ENCODE results near the gene GPX4. TPM values are rescaled to one million over a fixed set of nuclear protein-coding genes. Genes with fewer than 3 reads are reported as not detected.
A peak's percentile ranks its signal among the peaks of the same experiment; 100 is the strongest.

The GPX4 gene
- total and polyA plus RNA-seq, 2 of the 13 experiments (the other 11 are each of a cell fraction or from before 2014, with no cell fraction given): 535 to 613 TPM

DNA sequence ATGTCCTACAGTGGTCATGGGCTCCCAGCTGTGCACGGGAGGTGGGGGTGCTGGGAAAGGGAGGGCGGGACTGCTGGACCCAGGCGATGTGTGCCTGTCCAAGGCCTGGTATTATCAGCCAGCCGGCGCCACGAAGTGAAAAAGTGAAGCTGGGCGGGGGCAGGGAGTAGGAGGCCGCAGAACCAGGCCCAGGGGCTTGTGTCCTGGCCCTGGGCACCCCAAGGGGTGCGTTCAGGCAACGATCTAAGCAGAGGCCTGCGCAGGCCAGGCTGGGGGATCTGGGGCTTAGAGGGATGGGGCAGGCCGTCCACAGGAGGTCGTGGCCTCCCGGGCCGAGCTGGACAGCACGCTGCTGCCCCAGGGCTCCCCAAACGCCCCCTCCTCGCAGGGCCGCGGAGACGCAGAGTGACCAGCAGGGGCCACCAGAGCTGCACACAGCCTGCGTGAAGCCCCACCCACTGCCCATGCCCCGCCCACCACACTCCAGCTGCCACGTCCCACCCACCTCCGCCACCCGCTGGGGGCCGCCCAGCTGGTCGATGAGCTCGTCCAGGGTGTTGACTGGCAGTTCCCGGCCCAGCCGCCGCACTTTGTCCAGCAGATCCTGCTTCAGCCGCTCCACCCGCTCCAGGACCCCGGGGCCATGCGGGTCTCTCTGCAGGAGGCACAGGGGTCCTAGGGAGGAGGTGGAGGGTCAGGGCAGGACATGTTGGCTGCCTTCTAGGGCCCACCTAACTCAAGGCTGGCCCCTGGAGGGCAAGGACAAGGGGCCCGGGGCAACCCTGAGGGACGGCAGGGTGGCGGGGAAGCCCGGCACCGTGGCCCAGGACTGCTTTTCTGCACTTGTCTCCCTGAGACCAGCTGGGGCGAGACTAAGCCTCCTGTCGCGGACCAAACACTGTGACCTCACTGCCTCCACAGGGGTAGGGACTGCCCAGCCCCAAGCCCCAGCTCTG, 9.5 kb downstream of the GPX4 start (continued):
- TF ChIP-seq ZNF33A (CRISPR knock-in tag; IDR thresholded peaks at IDR 0.05; ENCODE audit: borderline replicate concordance) (no peak), FOXC1 (CRISPR knock-in tag; IDR thresholded peaks at IDR 0.05; ENCODE audit: borderline replicate concordance) (peak; percentile 86), ZNF124 (CRISPR knock-in tag; IDR thresholded peaks at IDR 0.05) (peak; percentile 28; the same call in 1 of the 2 replicates), ARNT2 (CRISPR knock-in tag; IDR thresholded peaks at IDR 0.05; ENCODE audit: low read depth) (no peak), SMARCE1 (IDR thresholded peaks at IDR 0.05; ENCODE audit: borderline replicate concordance) (no peak), KAT7 (CRISPR knock-in tag; IDR thresholded peaks at IDR 0.05; ENCODE audit: borderline replicate concordance) (peak; percentile 87; the same call in 1 of the 2 replicates), CHD2 (IDR thresholded peaks at IDR 0.05; ENCODE audit: low read depth, low read length) (no peak), GATA4 (IDR thresholded peaks at IDR 0.05; ENCODE audit: borderline replicate concordance, low read depth) (no peak), NFYB (CRISPR knock-in tag; IDR thresholded peaks at IDR 0.05) (no peak), DR1 (CRISPR knock-in tag; IDR thresholded peaks at IDR 0.05) (peak; percentile 48; the same call in 1 of the 2 replicates), ZNF781 (CRISPR knock-in tag; IDR thresholded peaks at IDR 0.05; ENCODE audit: borderline replicate concordance, not compliant biosample characterization) (peak; percentile 57)
- TF ChIP-seq, protein P1, sequence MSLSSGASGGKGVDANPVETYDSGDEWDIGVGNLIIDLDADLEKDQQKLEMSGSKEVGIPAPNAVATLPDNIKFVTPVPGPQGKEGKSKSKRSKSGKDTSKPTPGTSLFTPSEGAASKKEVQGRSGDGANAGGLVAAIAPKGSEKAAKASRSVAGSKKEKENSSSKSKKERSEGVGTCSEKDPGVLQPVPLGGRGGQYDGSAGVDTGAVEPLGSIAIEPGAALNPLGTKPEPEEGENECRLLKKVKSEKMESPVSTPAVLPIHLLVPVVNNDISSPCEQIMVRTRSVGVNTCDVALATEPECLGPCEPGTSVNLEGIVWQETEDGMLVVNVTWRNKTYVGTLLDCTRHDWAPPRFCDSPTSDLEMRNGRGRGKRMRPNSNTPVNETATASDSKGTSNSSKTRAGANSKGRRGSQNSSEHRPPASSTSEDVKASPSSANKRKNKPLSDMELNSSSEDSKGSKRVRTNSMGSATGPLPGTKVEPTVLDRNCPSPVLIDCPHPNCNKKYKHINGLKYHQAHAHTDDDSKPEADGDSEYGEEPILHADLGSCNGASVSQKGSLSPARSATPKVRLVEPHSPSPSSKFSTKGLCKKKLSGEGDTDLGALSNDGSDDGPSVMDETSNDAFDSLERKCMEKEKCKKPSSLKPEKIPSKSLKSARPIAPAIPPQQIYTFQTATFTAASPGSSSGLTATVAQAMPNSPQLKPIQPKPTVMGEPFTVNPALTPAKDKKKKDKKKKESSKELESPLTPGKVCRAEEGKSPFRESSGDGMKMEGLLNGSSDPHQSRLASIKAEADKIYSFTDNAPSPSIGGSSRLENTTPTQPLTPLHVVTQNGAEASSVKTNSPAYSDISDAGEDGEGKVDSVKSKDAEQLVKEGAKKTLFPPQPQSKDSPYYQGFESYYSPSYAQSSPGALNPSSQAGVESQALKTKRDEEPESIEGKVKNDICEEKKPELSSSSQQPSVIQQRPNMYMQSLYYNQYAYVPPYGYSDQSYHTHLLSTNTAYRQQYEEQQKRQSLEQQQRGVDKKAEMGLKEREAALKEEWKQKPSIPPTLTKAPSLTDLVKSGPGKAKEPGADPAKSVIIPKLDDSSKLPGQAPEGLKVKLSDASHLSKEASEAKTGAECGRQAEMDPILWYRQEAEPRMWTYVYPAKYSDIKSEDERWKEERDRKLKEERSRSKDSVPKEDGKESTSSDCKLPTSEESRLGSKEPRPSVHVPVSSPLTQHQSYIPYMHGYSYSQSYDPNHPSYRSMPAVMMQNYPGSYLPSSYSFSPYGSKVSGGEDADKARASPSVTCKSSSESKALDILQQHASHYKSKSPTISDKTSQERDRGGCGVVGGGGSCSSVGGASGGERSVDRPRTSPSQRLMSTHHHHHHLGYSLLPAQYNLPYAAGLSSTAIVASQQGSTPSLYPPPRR (CRISPR knock-in tag; IDR thresholded peaks at IDR 0.05; ENCODE audit: borderline replicate concordance): peak; percentile 71
- TF ChIP-seq, protein P2, sequence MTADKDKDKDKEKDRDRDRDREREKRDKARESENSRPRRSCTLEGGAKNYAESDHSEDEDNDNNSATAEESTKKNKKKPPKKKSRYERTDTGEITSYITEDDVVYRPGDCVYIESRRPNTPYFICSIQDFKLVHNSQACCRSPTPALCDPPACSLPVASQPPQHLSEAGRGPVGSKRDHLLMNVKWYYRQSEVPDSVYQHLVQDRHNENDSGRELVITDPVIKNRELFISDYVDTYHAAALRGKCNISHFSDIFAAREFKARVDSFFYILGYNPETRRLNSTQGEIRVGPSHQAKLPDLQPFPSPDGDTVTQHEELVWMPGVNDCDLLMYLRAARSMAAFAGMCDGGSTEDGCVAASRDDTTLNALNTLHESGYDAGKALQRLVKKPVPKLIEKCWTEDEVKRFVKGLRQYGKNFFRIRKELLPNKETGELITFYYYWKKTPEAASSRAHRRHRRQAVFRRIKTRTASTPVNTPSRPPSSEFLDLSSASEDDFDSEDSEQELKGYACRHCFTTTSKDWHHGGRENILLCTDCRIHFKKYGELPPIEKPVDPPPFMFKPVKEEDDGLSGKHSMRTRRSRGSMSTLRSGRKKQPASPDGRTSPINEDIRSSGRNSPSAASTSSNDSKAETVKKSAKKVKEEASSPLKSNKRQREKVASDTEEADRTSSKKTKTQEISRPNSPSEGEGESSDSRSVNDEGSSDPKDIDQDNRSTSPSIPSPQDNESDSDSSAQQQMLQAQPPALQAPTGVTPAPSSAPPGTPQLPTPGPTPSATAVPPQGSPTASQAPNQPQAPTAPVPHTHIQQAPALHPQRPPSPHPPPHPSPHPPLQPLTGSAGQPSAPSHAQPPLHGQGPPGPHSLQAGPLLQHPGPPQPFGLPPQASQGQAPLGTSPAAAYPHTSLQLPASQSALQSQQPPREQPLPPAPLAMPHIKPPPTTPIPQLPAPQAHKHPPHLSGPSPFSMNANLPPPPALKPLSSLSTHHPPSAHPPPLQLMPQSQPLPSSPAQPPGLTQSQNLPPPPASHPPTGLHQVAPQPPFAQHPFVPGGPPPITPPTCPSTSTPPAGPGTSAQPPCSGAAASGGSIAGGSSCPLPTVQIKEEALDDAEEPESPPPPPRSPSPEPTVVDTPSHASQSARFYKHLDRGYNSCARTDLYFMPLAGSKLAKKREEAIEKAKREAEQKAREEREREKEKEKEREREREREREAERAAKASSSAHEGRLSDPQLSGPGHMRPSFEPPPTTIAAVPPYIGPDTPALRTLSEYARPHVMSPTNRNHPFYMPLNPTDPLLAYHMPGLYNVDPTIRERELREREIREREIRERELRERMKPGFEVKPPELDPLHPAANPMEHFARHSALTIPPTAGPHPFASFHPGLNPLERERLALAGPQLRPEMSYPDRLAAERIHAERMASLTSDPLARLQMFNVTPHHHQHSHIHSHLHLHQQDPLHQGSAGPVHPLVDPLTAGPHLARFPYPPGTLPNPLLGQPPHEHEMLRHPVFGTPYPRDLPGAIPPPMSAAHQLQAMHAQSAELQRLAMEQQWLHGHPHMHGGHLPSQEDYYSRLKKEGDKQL (CRISPR knock-in tag; IDR thresholded peaks at IDR 0.05; ENCODE audit: low read depth): 0 out of 2 replicates have a peak, but pooled peaks have one; percentile 31
- TF ChIP-seq, protein P3, sequence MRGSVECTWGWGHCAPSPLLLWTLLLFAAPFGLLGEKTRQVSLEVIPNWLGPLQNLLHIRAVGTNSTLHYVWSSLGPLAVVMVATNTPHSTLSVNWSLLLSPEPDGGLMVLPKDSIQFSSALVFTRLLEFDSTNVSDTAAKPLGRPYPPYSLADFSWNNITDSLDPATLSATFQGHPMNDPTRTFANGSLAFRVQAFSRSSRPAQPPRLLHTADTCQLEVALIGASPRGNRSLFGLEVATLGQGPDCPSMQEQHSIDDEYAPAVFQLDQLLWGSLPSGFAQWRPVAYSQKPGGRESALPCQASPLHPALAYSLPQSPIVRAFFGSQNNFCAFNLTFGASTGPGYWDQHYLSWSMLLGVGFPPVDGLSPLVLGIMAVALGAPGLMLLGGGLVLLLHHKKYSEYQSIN (CRISPR knock-in tag; IDR thresholded peaks at IDR 0.05; ENCODE audit: borderline replicate concordance): no peak
- TF ChIP-seq, protein P4, sequence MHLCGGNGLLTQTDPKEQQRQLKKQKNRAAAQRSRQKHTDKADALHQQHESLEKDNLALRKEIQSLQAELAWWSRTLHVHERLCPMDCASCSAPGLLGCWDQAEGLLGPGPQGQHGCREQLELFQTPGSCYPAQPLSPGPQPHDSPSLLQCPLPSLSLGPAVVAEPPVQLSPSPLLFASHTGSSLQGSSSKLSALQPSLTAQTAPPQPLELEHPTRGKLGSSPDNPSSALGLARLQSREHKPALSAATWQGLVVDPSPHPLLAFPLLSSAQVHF (CRISPR knock-in tag; IDR thresholded peaks at IDR 0.05): no peak
